ENCODE results near the gene NRP1. TPM values are rescaled to one million over a fixed set of nuclear protein-coding genes. Genes with fewer than 3 reads are reported as not detected.

The NRP1 gene
- total RNA-seq, 1 donor from 2014 or later = not detected

DNA sequence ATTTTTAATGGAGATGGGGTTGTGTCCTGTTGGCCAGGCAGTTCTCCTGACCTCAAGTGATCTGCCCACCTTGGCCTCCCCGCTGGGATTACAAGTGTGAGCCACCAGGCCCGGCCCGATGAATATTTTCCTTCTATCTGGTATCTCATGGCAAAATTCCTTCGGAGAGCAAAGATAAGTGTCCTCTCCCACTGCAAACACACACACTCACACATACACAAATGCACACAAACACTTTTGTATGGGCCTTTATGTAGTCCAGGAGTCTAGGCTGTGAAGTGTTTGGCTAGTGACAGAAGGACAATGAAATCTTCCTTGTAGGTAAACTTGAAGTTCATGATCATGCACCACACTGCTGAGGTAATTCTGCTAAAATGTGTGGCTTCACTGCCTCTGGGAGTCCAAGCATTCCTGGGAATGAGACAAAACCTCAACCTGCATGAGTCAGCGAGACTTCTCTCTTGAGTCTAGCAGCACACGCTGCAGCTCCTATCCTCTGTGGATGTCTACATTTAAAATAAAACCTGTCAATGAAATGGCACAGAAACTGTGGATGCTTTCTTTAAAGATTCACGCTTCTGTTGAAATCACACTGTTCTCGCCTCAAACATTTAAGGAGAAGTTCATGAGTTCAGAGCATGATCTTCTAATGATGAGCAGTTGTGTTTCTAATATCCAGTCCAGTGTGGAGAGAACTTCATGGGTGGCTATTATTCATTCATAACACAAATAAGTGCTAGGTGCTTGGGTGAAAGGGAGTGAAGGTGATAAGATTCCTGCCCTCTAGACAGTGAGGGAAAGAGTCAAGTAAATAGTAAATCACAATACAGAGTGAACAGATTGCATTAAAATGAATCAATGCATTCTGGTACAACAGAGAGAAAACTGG is 96.5 kb downstream of the NRP1 start:
- peaks cover 5% of the 10 kb centered on the region for H3K27me3 Mint-ChIP-seq
- intact Hi-C loops (cut with micrococcal nuclease) = no loop called here
- H3K27ac Mint-ChIP-seq = no peak overlapping the region
- TF ChIP-seq, protein P1, sequence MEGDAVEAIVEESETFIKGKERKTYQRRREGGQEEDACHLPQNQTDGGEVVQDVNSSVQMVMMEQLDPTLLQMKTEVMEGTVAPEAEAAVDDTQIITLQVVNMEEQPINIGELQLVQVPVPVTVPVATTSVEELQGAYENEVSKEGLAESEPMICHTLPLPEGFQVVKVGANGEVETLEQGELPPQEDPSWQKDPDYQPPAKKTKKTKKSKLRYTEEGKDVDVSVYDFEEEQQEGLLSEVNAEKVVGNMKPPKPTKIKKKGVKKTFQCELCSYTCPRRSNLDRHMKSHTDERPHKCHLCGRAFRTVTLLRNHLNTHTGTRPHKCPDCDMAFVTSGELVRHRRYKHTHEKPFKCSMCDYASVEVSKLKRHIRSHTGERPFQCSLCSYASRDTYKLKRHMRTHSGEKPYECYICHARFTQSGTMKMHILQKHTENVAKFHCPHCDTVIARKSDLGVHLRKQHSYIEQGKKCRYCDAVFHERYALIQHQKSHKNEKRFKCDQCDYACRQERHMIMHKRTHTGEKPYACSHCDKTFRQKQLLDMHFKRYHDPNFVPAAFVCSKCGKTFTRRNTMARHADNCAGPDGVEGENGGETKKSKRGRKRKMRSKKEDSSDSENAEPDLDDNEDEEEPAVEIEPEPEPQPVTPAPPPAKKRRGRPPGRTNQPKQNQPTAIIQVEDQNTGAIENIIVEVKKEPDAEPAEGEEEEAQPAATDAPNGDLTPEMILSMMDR (IDR thresholded peaks at IDR 0.05) = no peak
- H3K4me1 Mint-ChIP-seq = peaks cover 4% of the 10 kb centered on the region
- no peak for DNase-seq
- no peak for ATAC-seq (ENCODE audit: low read depth)
- H3K9me3 Mint-ChIP-seq = no peaks in the 10 kb centered on the region
- H3K4me3 Mint-ChIP-seq = no peak overlapping the region
- no peaks in the 10 kb centered on the region for H3K36me3 Mint-ChIP-seq (ENCODE audit: low read depth)
- ChIA-PET CTCF (no interaction called here), POLR2A (no interaction called here)

GRCh38 chr10:33236916-33237315 is 97.6 kb downstream of the NRP1 start:
- ChIA-PET POLR2A (no interaction called here), CTCF (no interaction called here)
- intact Hi-C loops (cut with micrococcal nuclease) = no loop called here
- H3K27ac Mint-ChIP-seq = no peak overlapping the region
- DNase-seq (no peak), ATAC-seq (ENCODE audit: low read depth) (no peak)
- no peaks in the 10 kb centered on the region for H3K36me3 Mint-ChIP-seq (ENCODE audit: low read depth)
- H3K9me3 Mint-ChIP-seq = no peaks in the 10 kb centered on the region
- H3K4me1 Mint-ChIP-seq = peaks cover 4% of the 10 kb centered on the region
- peaks cover 5% of the 10 kb centered on the region for H3K27me3 Mint-ChIP-seq
- TF ChIP-seq, protein P1 (IDR thresholded peaks at IDR 0.05) = no peak
- no peak overlapping the region for H3K4me3 Mint-ChIP-seq

DNA sequence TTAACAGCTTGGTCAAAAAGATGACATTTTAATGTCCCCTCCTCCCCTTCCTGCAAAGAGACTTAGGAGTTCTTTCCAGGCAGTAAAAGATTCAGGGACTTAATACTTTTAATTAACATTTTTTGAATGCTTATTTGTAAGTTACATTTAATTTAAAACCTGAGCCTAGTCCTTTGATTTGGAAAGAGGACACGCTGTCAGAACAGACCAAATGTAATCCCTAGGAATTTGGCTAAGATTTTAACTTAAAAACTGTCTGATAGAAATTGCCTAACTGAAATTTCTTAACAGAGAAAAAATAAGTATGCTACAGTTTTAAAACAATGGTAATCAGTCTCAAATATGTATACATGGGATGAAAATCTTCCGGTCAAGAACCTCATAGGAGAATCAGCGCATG is 98.5 kb downstream of the NRP1 start:
- ChIA-PET POLR2A (no interaction called here), CTCF (no interaction called here)
- peaks cover 8% of the 10 kb centered on the region for H3K27me3 Mint-ChIP-seq
- no peak overlapping the region for H3K27ac Mint-ChIP-seq
- H3K9me3 Mint-ChIP-seq = no peaks in the 10 kb centered on the region
- ATAC-seq (ENCODE audit: low read depth) = no peak
- H3K4me1 Mint-ChIP-seq = peaks cover 1% of the 10 kb centered on the region
- intact Hi-C loops (cut with micrococcal nuclease) = no loop called here
- no peak overlapping the region for H3K4me3 Mint-ChIP-seq
- DNase-seq = no peak
- TF ChIP-seq, protein P1 (IDR thresholded peaks at IDR 0.05) = no peak
- no peaks in the 10 kb centered on the region for H3K36me3 Mint-ChIP-seq (ENCODE audit: low read depth)

GRCh38 chr10:33235251-33235884 is 99.1 kb downstream of the NRP1 start:
- ChIA-PET POLR2A (no interaction called here), CTCF (no interaction called here)
- intact Hi-C loops (cut with micrococcal nuclease) = no loop called here
- no peak overlapping the region for H3K27ac Mint-ChIP-seq
- ATAC-seq (ENCODE audit: low read depth) (no peak), DNase-seq (no peak)
- no peak overlapping the region for H3K4me3 Mint-ChIP-seq
- H3K9me3 Mint-ChIP-seq = no peaks in the 10 kb centered on the region
- TF ChIP-seq, protein P1 (IDR thresholded peaks at IDR 0.05) = no peak
- no peaks in the 10 kb centered on the region for H3K4me1 Mint-ChIP-seq
- H3K36me3 Mint-ChIP-seq (ENCODE audit: low read depth) = no peaks in the 10 kb centered on the region
- peaks cover 8% of the 10 kb centered on the region for H3K27me3 Mint-ChIP-seq

GRCh38 chr10:33234831-33235237 is 99.6 kb downstream of the NRP1 start:
- CTCF ChIA-PET = no interaction called here
- H3K9me3 Mint-ChIP-seq = no peaks in the 10 kb centered on the region

More at GRCh38 chr10:33234831-33235237, 99.6 kb downstream of the NRP1 start:
- DNase-seq = no peak
- Mint-ChIP-seq H3K4me3 (no peak overlapping the region), H3K27ac (no peak overlapping the region), H3K36me3 (ENCODE audit: low read depth) (no peaks in the 10 kb centered on the region), H3K27me3 (peaks cover 8% of the 10 kb centered on the region), H3K4me1 (no peaks in the 10 kb centered on the region)
- POLR2A ChIA-PET = no interaction called here
- TF ChIP-seq, protein P1 (IDR thresholded peaks at IDR 0.05) = no peak
- intact Hi-C loops (cut with micrococcal nuclease) = no loop called here
- no peak for ATAC-seq (ENCODE audit: low read depth)
